GM12878 (cell line): ENCODE results near the gene PTK7. TPM values are rescaled to one million over a fixed set of nuclear protein-coding genes. Genes with fewer than 3 reads are reported as not detected.

Experiments
- ATAC-seq: fragments of 200-7000 bp; cut with Tn5 transposase; 3 replicates; pipeline ENCODE4 v1.9.1; 2020; ENCODE audit warnings: mild to moderate bottlenecking, moderate library complexity
- BruUV-seq: library from RNA; stranded (reverse); fragments of 400-500 nt; replicated peaks from 2 replicates; lab custom pipeline; 2021; lab: Mats Ljungman, UMichigan
- CTCF ChIA-PET: fragments of 300-600 bp; sonication (Branson Sonifier 250); formaldehyde crosslinking; extraction: SDS; loops from one replicate; lab custom pipeline; 2021; ENCODE audit warnings: inconsistent platforms; lab: Yijun Ruan, JAX
- POLR2A ChIA-PET: fragments of 350-600 bp; formaldehyde crosslinking; extraction: SDS; loops from one replicate; lab custom pipeline; 2021; ENCODE audit warnings: inconsistent platforms; lab: Charles Lee
- RAD21 ChIA-PET: fragments of 300-600 bp; sonication (Branson Sonifier 250); formaldehyde crosslinking; loops from one replicate; lab custom pipeline; 2023; ENCODE audit warnings: antibody characterized with exemption; ENCODE audit not compliant: unreplicated experiment; lab: Charles Lee
- SMC1A ChIA-PET: fragments of 300-600 bp; sonication (Branson Sonifier 250); formaldehyde crosslinking; loops from one replicate; lab custom pipeline; 2023; ENCODE audit not compliant: unreplicated experiment, uncharacterized antibody; lab: Charles Lee
- DNase-seq: peaks from one replicate; pipeline ENCODE4 v3.0.0-alpha.2; 2011; ENCODE audit warnings: low read depth, low spot score
- FAIRE-seq: peaks from 3 replicates; lab custom pipeline; 2011; peaks lifted over from hg19 to GRCh38; lab: Jason Lieb, UNC
- H2AFZ ChIP-seq: 2 replicates; pipeline ENCODE4 v1.6.0; 2011; ENCODE audit warnings: low read depth, low read length, control low read depth; ENCODE audit not compliant: control insufficient read depth
- H3K27ac ChIP-seq: 2 replicates; pipeline ENCODE4 v1.5.1; 2011; ENCODE audit warnings: control low read depth; ENCODE audit not compliant: control insufficient read depth, insufficient read depth
- H3K27me3 ChIP-seq, 2 experiments: replicated peaks in 1 of 2; 2 replicates each; pipeline versions ENCODE4 v1.6.0 to v1.6.1; 2011; ENCODE audit warnings: low read length in 1 of 2; ENCODE audit not compliant: control insufficient read depth in 2 of 2, insufficient read depth in 2 of 2
- H3K36me3 ChIP-seq, 2 experiments: 2 replicates each; pipeline ENCODE4 v1.5.1; 2011; ENCODE audit warnings: low read length in 1 of 2; ENCODE audit not compliant: control insufficient read depth in 2 of 2, insufficient read depth in 2 of 2
- H3K4me1 ChIP-seq: 2 replicates; pipeline ENCODE4 v1.6.1; 2011; ENCODE audit warnings: mild to moderate bottlenecking, low read length, moderate library complexity, mixed read lengths; ENCODE audit not compliant: control insufficient read depth, insufficient read depth
- H3K4me2 ChIP-seq: 2 replicates; pipeline ENCODE4 v1.6.0; 2011; ENCODE audit warnings: control low read depth; ENCODE audit not compliant: control insufficient read depth, insufficient read depth
- H3K4me3 ChIP-seq: fragments of 200-600 bp; sonication (generic); 2 replicates; pipeline ENCODE4 v1.5.1; 2016
- H3K79me2 ChIP-seq: 2 replicates; pipeline ENCODE4 v1.6.0; 2011; ENCODE audit warnings: low read length; ENCODE audit not compliant: control insufficient read depth, insufficient read depth
- H3K9ac ChIP-seq: 2 replicates; pipeline ENCODE4 v1.8.0; 2011; ENCODE audit warnings: low read length, control low read depth, mixed read lengths; ENCODE audit not compliant: control insufficient read depth, insufficient read depth
- H3K9me3 ChIP-seq: replicated peaks from 3 replicates; pipeline ENCODE4 v1.5.1; 2011; ENCODE audit warnings: mild to moderate bottlenecking, low read length; ENCODE audit not compliant: control insufficient read depth, insufficient read depth
- H4K20me1 ChIP-seq: 2 replicates; pipeline ENCODE4 v1.6.0; 2011; ENCODE audit not compliant: control insufficient read depth, insufficient read depth
- EED ChIP-seq: sonication (generic); IDR thresholded peaks from 2 replicates; pipeline ENCODE4 v1.6.1; 2016; ENCODE audit warnings: antibody characterized with exemption, low read depth
- KAT2A ChIP-seq: conservative IDR thresholded peaks from 2 replicates; pipeline ENCODE4 v1.6.1; 2011; ENCODE audit warnings: low read depth, low read length; ENCODE audit not compliant: control insufficient read depth
- PAX5 ChIP-seq: IDR thresholded peaks from 2 replicates; pipeline ENCODE4 v1.6.1; 2011; ENCODE audit warnings: low read depth, low read length, borderline replicate concordance
- PML ChIP-seq: IDR thresholded peaks from 2 replicates; pipeline ENCODE4 v1.6.1; 2012; ENCODE audit warnings: low read length, inconsistent platforms
- RUNX3 ChIP-seq: IDR thresholded peaks from 2 replicates; pipeline ENCODE4 v1.6.1; 2012; ENCODE audit warnings: low read length, inconsistent platforms
- WGBS: methylation state at CpG from one replicate; pipeline ENCODE4 v1.1.6; 2016; ENCODE audit warnings: low lambda C conversion rate; ENCODE audit not compliant: insufficient replicate concordance, insufficient coverage; ENCODE audit errors: missing lambda C conversion rate; 5-methylcytosine and 5-hydroxymethylcytosine counted together
- in situ Hi-C: fragments of 300-500 bp; cut with MboI; formaldehyde crosslinking; loops from 9 replicates; pipeline ENCODE4 v1.14.3; 2018; ENCODE audit warnings: mixed read lengths
- intact Hi-C: fragments of 100-400 bp; cut with micrococcal nuclease; formaldehyde crosslinking; loops from one replicate; pipeline ENCODE4 v1.14.2; 2022; ENCODE audit not compliant: unreplicated experiment
- polyA plus RNA-seq, 11 experiments: library from polyadenylated mRNA; depleted of rRNA in 4 of 11; unstranded in 6 of 11; stranded (reverse) in 5 of 11; fragments of >200 nt; fragmentation: Nextera tagmentation in 4 of 11; fragmentation: Illumina TruSeq in 1 of 11; extraction: Ambion mirVana in 4 of 11; extraction: Trizol in 1 of 11; gene quantifications; 1 replicate in 1 of 11; 2 replicates in 10 of 11; pipeline versions ENCODE4 v1.2.1 to v1.2.3, GENCODE V29; 2011 to 2016; ENCODE audit warnings: inconsistent platforms in 2 of 11, missing spikeins in 2 of 11, low read depth in 1 of 11
- total RNA-seq, 4 experiments: library from RNA; depleted of rRNA in 3 of 4; stranded (reverse); fragments of >200 nt in 3 of 4; fragmentation: Illumina TruSeq in 1 of 4; extraction: Trizol in 1 of 4; gene quantifications; 2 replicates each; pipeline versions ENCODE4 v1.2.1 to v1.2.3, GENCODE V29; 2013 to 2021
- TF ChIP-seq, protein P1 (sequence below): fragments of 450-650 bp; IDR thresholded peaks from 2 replicates; pipeline ENCODE4 v1.6.1; 2014; ENCODE audit warnings: mild to moderate bottlenecking
- TF ChIP-seq, protein P2 (sequence below): IDR thresholded peaks from 2 replicates; pipeline ENCODE4 v1.6.1; 2012; ENCODE audit warnings: improper control_type of control experiment, low read depth, low read length; ENCODE audit not compliant: insufficient replicate concordance

The PTK7 gene
- total and polyA plus RNA-seq, 10 of the 15 experiments (the other 5 are each of a cell fraction or from before 2014, with no cell fraction given): 0.18 to 14.4 (median 3.3) TPM; not detected in 1

DNA sequence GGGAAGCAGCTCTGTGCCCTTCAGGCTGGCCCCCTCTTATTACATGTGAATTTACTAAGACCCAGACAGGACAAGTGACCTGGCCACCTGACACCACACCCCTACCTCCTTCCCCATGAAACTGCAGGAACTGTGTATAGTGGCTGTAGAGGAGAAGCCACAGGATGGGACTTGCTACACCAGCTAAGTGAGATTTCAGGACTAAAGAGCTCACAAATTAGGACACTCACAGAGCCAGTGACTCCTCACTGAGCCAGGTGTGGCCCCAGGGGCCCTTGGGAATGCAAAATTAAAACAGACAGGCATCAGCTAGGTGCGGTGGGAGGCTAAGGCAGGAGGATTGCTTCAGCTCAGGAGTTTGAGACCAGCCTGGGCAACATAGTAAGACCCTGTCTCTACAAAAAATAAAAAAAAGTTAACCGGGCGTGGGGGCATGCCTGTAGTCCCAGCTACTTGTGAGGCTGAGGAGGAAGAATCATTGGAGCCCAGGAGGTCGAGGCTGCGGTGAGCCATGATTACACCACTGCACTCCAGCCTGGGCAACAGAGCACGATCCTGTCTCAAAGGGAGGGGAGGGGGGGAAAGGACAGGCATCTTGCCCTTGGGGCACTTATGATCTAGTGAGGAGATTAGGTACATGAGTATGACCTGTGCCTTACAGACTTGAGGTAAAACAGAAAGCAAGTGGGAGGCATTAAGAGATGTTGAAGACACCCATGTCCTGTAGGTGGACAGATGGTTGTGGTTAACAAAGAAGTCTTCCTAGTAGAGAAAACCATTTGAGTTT, 71.8 kb downstream of the PTK7 start:
- H3K9me3 ChIP-seq: no peaks in the 10 kb centered on the region
- H3K27me3 ChIP-seq: no peaks in the 10 kb centered on the region; a peak in 1 of 4 replicates
- no peaks in the 10 kb centered on the region for H3K36me3 ChIP-seq
- no peaks in the 10 kb centered on the region for H3K79me2 ChIP-seq
- intact Hi-C loops (no loop called here), in situ Hi-C loops (no loop called here)
- SMC1A ChIA-PET: interaction anchor here (1.0 to 1.4 kb wide), 5 partner anchors 50 to 248 kb away, joined by 3 to 4 read pairs (median 3); partner anchors contain the start of gene CNPY3
- H3K4me1 ChIP-seq: no peaks in the 10 kb centered on the region
- no peak overlapping the region for H3K4me2 ChIP-seq
- FAIRE-seq: no peak
- POLR2A ChIA-PET: interaction anchor here (0.7 kb wide), 1 partner anchor 38 kb away, joined by 7 read pairs; no protein-coding TSS in a partner anchor
- no peaks in the 10 kb centered on the region for H4K20me1 ChIP-seq
- no peak overlapping the region for H3K9ac ChIP-seq
- no peak overlapping the region for H2AFZ ChIP-seq
- CTCF ChIA-PET: interaction anchor here (0.6 to 2.0 kb wide), 9 partner anchors 25 to 449 kb away, joined by 3 to 10 read pairs (median 3); partner anchors contain the start of gene MEA1
- RAD21 ChIA-PET: interaction anchor here (1.4 kb wide), 1 partner anchor 183 kb away, joined by 3 read pairs; no protein-coding TSS in a partner anchor
- ATAC-seq: 0 out of 3 replicates have a peak, but pooled peaks have one; percentile 10
- H3K27ac ChIP-seq: no peak overlapping the region
- peak; percentile 18; the same call in 1 of the 2 replicates for TF ChIP-seq RUNX3
- TF ChIP-seq KAT2A: no peak
- TF ChIP-seq EED: no peak
- BruUV-seq: no TSS peak
- no peak overlapping the region for H3K4me3 ChIP-seq
- DNase-seq: no peak
- 54% methylated on average over 5 of the region's 6 CpGs for WGBS

DNA sequence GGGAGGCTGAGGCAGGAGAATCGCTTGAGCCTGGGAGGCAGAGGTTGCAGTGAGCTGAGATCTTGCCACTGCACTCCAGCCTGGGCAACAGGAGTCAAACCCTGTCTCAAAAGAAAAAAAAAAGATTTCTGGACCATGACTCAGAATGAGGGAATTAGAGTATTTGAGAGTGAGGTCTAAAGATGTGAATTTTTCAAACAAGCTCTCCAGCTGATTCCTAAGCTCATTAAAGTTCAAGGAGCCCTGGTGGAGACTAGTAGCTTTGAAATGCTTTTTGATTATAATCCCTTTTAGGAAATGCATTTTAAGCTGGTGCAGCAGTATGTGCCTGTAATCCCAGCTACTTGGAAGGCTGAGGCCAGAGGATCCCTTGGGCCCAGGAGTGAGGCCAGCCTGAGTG, 73.2 kb downstream of the PTK7 start:
- intact Hi-C loops: no loop called here
- H3K4me2 ChIP-seq: no peak overlapping the region
- no peak for TF ChIP-seq PAX5
- TF ChIP-seq, protein P1, sequence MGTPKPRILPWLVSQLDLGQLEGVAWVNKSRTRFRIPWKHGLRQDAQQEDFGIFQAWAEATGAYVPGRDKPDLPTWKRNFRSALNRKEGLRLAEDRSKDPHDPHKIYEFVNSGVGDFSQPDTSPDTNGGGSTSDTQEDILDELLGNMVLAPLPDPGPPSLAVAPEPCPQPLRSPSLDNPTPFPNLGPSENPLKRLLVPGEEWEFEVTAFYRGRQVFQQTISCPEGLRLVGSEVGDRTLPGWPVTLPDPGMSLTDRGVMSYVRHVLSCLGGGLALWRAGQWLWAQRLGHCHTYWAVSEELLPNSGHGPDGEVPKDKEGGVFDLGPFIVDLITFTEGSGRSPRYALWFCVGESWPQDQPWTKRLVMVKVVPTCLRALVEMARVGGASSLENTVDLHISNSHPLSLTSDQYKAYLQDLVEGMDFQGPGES: no peak
- TF ChIP-seq, protein P2, sequence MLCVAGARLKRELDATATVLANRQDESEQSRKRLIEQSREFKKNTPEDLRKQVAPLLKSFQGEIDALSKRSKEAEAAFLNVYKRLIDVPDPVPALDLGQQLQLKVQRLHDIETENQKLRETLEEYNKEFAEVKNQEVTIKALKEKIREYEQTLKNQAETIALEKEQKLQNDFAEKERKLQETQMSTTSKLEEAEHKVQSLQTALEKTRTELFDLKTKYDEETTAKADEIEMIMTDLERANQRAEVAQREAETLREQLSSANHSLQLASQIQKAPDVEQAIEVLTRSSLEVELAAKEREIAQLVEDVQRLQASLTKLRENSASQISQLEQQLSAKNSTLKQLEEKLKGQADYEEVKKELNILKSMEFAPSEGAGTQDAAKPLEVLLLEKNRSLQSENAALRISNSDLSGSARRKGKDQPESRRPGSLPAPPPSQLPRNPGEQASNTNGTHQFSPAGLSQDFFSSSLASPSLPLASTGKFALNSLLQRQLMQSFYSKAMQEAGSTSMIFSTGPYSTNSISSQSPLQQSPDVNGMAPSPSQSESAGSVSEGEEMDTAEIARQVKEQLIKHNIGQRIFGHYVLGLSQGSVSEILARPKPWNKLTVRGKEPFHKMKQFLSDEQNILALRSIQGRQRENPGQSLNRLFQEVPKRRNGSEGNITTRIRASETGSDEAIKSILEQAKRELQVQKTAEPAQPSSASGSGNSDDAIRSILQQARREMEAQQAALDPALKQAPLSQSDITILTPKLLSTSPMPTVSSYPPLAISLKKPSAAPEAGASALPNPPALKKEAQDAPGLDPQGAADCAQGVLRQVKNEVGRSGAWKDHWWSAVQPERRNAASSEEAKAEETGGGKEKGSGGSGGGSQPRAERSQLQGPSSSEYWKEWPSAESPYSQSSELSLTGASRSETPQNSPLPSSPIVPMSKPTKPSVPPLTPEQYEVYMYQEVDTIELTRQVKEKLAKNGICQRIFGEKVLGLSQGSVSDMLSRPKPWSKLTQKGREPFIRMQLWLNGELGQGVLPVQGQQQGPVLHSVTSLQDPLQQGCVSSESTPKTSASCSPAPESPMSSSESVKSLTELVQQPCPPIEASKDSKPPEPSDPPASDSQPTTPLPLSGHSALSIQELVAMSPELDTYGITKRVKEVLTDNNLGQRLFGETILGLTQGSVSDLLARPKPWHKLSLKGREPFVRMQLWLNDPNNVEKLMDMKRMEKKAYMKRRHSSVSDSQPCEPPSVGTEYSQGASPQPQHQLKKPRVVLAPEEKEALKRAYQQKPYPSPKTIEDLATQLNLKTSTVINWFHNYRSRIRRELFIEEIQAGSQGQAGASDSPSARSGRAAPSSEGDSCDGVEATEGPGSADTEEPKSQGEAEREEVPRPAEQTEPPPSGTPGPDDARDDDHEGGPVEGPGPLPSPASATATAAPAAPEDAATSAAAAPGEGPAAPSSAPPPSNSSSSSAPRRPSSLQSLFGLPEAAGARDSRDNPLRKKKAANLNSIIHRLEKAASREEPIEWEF: no peak
- no peak for TF ChIP-seq RUNX3
- no peak for TF ChIP-seq PML

More for the DNA sequence above, 73.2 kb downstream of the PTK7 start:
- in situ Hi-C loops: no loop called here
- H2AFZ ChIP-seq: no peak overlapping the region
- RAD21 ChIA-PET: no interaction called here
- FAIRE-seq (no peak), DNase-seq (no peak), ATAC-seq (no peak)
- SMC1A ChIA-PET: interaction anchor here (0.6 to 0.7 kb wide), 3 partner anchors 11 to 256 kb away, joined by 3 to 4 read pairs (median 3); no protein-coding TSS in a partner anchor
- no peaks in the 10 kb centered on the region; a peak in 1 of 4 replicates for H3K27me3 ChIP-seq
- H3K36me3 ChIP-seq: no peaks in the 10 kb centered on the region
- no peaks in the 10 kb centered on the region for H3K79me2 ChIP-seq
- H3K27ac ChIP-seq: no peak overlapping the region
- POLR2A ChIA-PET: interaction anchor here (0.7 kb wide), 1 partner anchor 144 kb away, joined by 7 read pairs; no protein-coding TSS in a partner anchor
- CTCF ChIA-PET: interaction anchor here (0.6 kb wide), 1 partner anchor 822 kb away, joined by 3 read pairs; no protein-coding TSS in a partner anchor
- H3K9me3 ChIP-seq: no peaks in the 10 kb centered on the region
- H3K4me1 ChIP-seq: no peaks in the 10 kb centered on the region
- H3K9ac ChIP-seq: no peak overlapping the region
- H4K20me1 ChIP-seq: no peaks in the 10 kb centered on the region
- no TSS peak for BruUV-seq
- no peak overlapping the region for H3K4me3 ChIP-seq
- 88% methylated on average over 1 of the region's 1 CpG for WGBS
